Thyroid gland (tissue), 4 donors: ENCODE data around the gene PRKRIP1. TPM values are rescaled to one million over a fixed set of nuclear protein-coding genes. Genes with fewer than 3 reads are reported as not detected.
A peak's percentile ranks its signal among the peaks of the same experiment; 100 is the strongest.
"Not testable (repeated sequence)": the region's sequence is repeated elsewhere in the genome, so short reads cannot be mapped to it uniquely, and the experiment has no call there.

ENCODE experiments used
- DNase-seq, 2 donors: peaks; one replicate each; pipeline ENCODE4 v3.0.0-alpha.2; 2019
- H3K27ac ChIP-seq, 3 donors: fragments of 200-600 bp; sonication (generic); 1 replicate in 2 of 3; 2 replicates in 1 of 3; pipeline ENCODE4 v1.5.1; 2016 to 2019; ENCODE audit warnings: mild to moderate bottlenecking in 1 of 3, moderate library complexity in 1 of 3
- H3K27me3 ChIP-seq: fragments of 200-600 bp; sonication (generic); one replicate; pipeline ENCODE4 v1.5.1; 2019
- H3K36me3 ChIP-seq, 2 donors: fragments of 200-600 bp; sonication (generic); one replicate each; pipeline ENCODE4 v1.5.1; 2016 to 2019
- H3K4me1 ChIP-seq, 2 donors: fragments of 200-600 bp; sonication (generic); one replicate each; pipeline ENCODE4 v1.5.1; 2017 to 2019
- H3K4me3 ChIP-seq, 3 donors: fragments of 200-600 bp; sonication (generic); replicated peaks in 1 of 3; 1 replicate in 2 of 3; 2 replicates in 1 of 3; pipeline ENCODE4 v1.5.1; 2016; ENCODE audit warnings: mild to moderate bottlenecking in 1 of 3
- H3K9me3 ChIP-seq: fragments of 200-600 bp; sonication (generic); one replicate; pipeline ENCODE4 v1.5.1; 2017
- CTCF ChIP-seq, 6 experiments: fragments of 200-600 bp in 3 of 6; fragments of 450-650 bp in 3 of 6; sonication (generic) in 3 of 6; IDR thresholded peaks; one replicate each; pipeline ENCODE4 v1.5.1; 2016 to 2019; ENCODE audit warnings: antibody characterized with exemption in 6 of 6, mild to moderate bottlenecking in 2 of 6, inconsistent platforms in 1 of 6, moderate library complexity in 1 of 6
- POLR2A ChIP-seq, 2 donors: fragments of 450-650 bp; IDR thresholded peaks; one replicate each; pipeline ENCODE4 v1.6.1; 2017; ENCODE audit warnings: antibody characterized with exemption in 2 of 2, mild to moderate bottlenecking in 2 of 2, moderate library complexity in 1 of 2
- WGBS, 2 donors: methylation state at CpG; one replicate each; pipeline ENCODE4 v1.1.5; 2017; 5-methylcytosine and 5-hydroxymethylcytosine counted together
- intact Hi-C: fragments of 100-400 bp; cut with DNase I; formaldehyde crosslinking; loops from one replicate; pipeline ENCODE4 v1.15.1; 2023
- total RNA-seq, 4 donors: library from RNA; depleted of rRNA; stranded (reverse); fragments of >200 nt; gene quantifications; one replicate each; pipeline ENCODE4 v1.2.3, GENCODE V29; 2016

Gene PRKRIP1
- total RNA-seq, 4 donors from 2014 or later: 31.8 to 43.7 (median 37.7) TPM

GRCh38 chr7:102400360-102400759, 4.2 kb downstream of the PRKRIP1 start:
- TF ChIP-seq POLR2A (IDR thresholded peaks at IDR 0.05): no peak
- TF ChIP-seq CTCF (IDR thresholded peaks at IDR 0.05): no peak
- no peaks in the 10 kb centered on the region for H3K27me3 ChIP-seq
- peaks cover 6 to 7% of the 10 kb centered on the region in 2 donors for H3K4me1 ChIP-seq
- intact Hi-C loops: no loop called here
- H3K36me3 ChIP-seq: peaks cover 31 to 41% of the 10 kb centered on the region in 2 donors
- DNase-seq: no peak
- no peak overlapping the region for H3K27ac ChIP-seq
- WGBS, 2 donors: 87 to 89% methylated on average over 5 of the region's 5 CpGs
- H3K9me3 ChIP-seq: no peaks in the 10 kb centered on the region
- no peak overlapping the region for H3K4me3 ChIP-seq

GRCh38 chr7:102403563-102403962, 7.4 kb downstream of the PRKRIP1 start:
- Histone ChIP-seq H3K4me3 (no peak overlapping the region), H3K36me3 (peaks cover 55 to 70% of the 10 kb centered on the region in 2 donors), H3K27ac (no peak overlapping the region), H3K4me1 (no peaks in the 10 kb centered on the region), H3K27me3 (no peaks in the 10 kb centered on the region), H3K9me3 (no peaks in the 10 kb centered on the region)
- intact Hi-C loops: no loop called here
- TF ChIP-seq CTCF (IDR thresholded peaks at IDR 0.05): no peak
- no peak for DNase-seq
- WGBS, 2 donors: 96 to 99% methylated on average over 3 of the region's 3 CpGs

GRCh38 chr7:102404005-102404861, 8.1 kb downstream of the PRKRIP1 start:
- peak in 1 of 2 donors; percentile 15 for DNase-seq
- no peaks in the 10 kb centered on the region for H3K4me1 ChIP-seq
- H3K9me3 ChIP-seq: no peaks in the 10 kb centered on the region
- peaks cover 54 to 68% of the 10 kb centered on the region in 2 donors for H3K36me3 ChIP-seq
- H3K27ac ChIP-seq: no peak overlapping the region
- TF ChIP-seq POLR2A (IDR thresholded peaks at IDR 0.05) (no peak), CTCF (IDR thresholded peaks at IDR 0.05) (peak in 5 of 6 experiments; percentile 38 to 67 (median 51))
- H3K27me3 ChIP-seq: no peaks in the 10 kb centered on the region
- WGBS, 2 donors: 79 to 81% methylated on average over 15 of the region's 15 CpGs
- intact Hi-C loops: no loop called here
- H3K4me3 ChIP-seq: no peak overlapping the region

- intact Hi-C loops, H3K4me3 ChIP-seq, H3K27ac ChIP-seq, H3K4me1 ChIP-seq, H3K9me3 ChIP-seq, DNase-seq, H3K27me3 ChIP-seq: not testable (repeated sequence)
- WGBS, 2 donors: 93 to 97% methylated on average over 5 of the region's 5 CpGs
- H3K36me3 ChIP-seq: peaks cover 49 to 62% of the 10 kb centered on the region in 2 donors
Measured at GRCh38 chr7:102404862-102405188, 8.7 kb downstream of the PRKRIP1 start.

- peaks cover 0 to 3% of the 10 kb centered on the region in 2 donors for H3K4me1 ChIP-seq
- intact Hi-C loops: no loop called here
- no peaks in the 10 kb centered on the region for H3K9me3 ChIP-seq
- 90 to 93% methylated on average over 6 of the region's 6 CpGs for WGBS, 2 donors
- TF ChIP-seq POLR2A (IDR thresholded peaks at IDR 0.05): no peak
- no peak for TF ChIP-seq CTCF (IDR thresholded peaks at IDR 0.05)
- no peak overlapping the region for H3K4me3 ChIP-seq
- no peak for DNase-seq
- no peaks in the 10 kb centered on the region for H3K27me3 ChIP-seq
- no peak overlapping the region for H3K27ac ChIP-seq
- H3K36me3 ChIP-seq: peaks cover 45 to 62% of the 10 kb centered on the region in 2 donors
Measured at GRCh38 chr7:102407910-102408309, 11.7 kb downstream of the PRKRIP1 start.

GRCh38 chr7:102408530-102408929, 12.4 kb downstream of the PRKRIP1 start:
- H3K4me1 ChIP-seq, H3K9me3 ChIP-seq, H3K27me3 ChIP-seq, H3K27ac ChIP-seq, H3K4me3 ChIP-seq, DNase-seq, intact Hi-C loops: not testable (repeated sequence)
- WGBS, 2 donors: 94 to 98% methylated on average over 6 of the region's 6 CpGs
- H3K36me3 ChIP-seq: peaks cover 41 to 59% of the 10 kb centered on the region in 2 donors
